ENCODE data around the gene SHISA9. TPM values are rescaled to one million over a fixed set of nuclear protein-coding genes. Genes with fewer than 3 reads are reported as not detected.

SHISA9 gene
- total and polyA plus RNA-seq, 2 of the 4 experiments (the other 2 are of a cell fraction) = under 0.01 TPM; not detected in 1

GRCh38 chr16:13041180-13041579 is 139.8 kb downstream of the SHISA9 start:
- in situ Hi-C loops (cut with MboI; ENCODE audit: low sequenced_read_pairs) = no loop called here
- no peak for ATAC-seq (ENCODE audit: low read depth)
- no CpG with 5 or more reads among the region's 1 CpG for WGBS, 2 experiments (ENCODE audit: extremely low coverage in 2 of 2, insufficient read length in 1 of 2)
- Histone ChIP-seq H2BK20ac (ENCODE audit: low read depth, low read length) (no peak overlapping the region), H2BK120ac (ENCODE audit: low read depth, low read length) (no peak overlapping the region), H4K20me1 (ENCODE audit: insufficient read depth, low read length) (no peaks in the 10 kb centered on the region), H3K79me1 (ENCODE audit: low read depth in 1 of 2, low read length in 2 of 2) (no peaks in the 10 kb centered on the region), H3K9me1 (ENCODE audit: insufficient read depth, low read length) (no peaks in the 10 kb centered on the region), H2BK5ac (ENCODE audit: low read depth, low read length, poor library complexity, severe bottlenecking) (no peak overlapping the region), H3K4me3 (ENCODE audit: insufficient read depth, low read depth, low read length) (no peak overlapping the region), H2AK9ac (replicated peaks; ENCODE audit: low read depth, low read length, poor library complexity) (no peak overlapping the region), H3K27me3 (ENCODE audit: control insufficient read depth, insufficient read depth, low read length) (no peaks in the 10 kb centered on the region), H4K8ac (ENCODE audit: low read depth in 2 of 2, low read length in 2 of 2) (no peak overlapping the region), H2BK15ac (ENCODE audit: low read depth, low read length) (no peak overlapping the region), H3K18ac (ENCODE audit: low read depth, low read length) (no peak overlapping the region), H2AK5ac (ENCODE audit: low read depth, low read length) (no peak overlapping the region), H3K56ac (ENCODE audit: extremely low read depth, insufficient read depth, low read length) (no peak overlapping the region), H4K5ac (ENCODE audit: low read depth, low read length) (no peak overlapping the region), H3K9ac (ENCODE audit: low read depth, low read length) (no peak overlapping the region), H3K4me1 (ENCODE audit: control insufficient read depth, insufficient read depth, low read length) (no peaks in the 10 kb centered on the region), H3K27ac (ENCODE audit: insufficient read depth, low read length) (no peak overlapping the region), H3K4ac (ENCODE audit: low read depth, low read length) (no peak overlapping the region), H3K4me2 (ENCODE audit: low read depth, low read length) (no peak overlapping the region), H3K23ac (ENCODE audit: low read depth, low read length) (no peak overlapping the region), H3K9me3 (ENCODE audit: control insufficient read depth, insufficient read depth, low read length) (peaks cover 13% of the 10 kb centered on the region; the same call in 1 of the 2 replicates), H2AFZ (replicated peaks; ENCODE audit: low read length, poor library complexity) (no peak overlapping the region), H4K91ac (ENCODE audit: insufficient read depth, low read depth, low read length) (no peak overlapping the region), H3K14ac (replicated peaks; ENCODE audit: low read depth, low read length) (no peak overlapping the region), H3K36me3 (ENCODE audit: control insufficient read depth, insufficient read depth, low read length) (no peaks in the 10 kb centered on the region)
- no TSS peak for BruUV-seq (replicated peaks)
- POLR2A ChIA-PET (ENCODE audit: unreplicated experiment) = no interaction called here
- no peak for TF ChIP-seq MXI1 (IDR thresholded peaks at IDR 0.05; ENCODE audit: borderline replicate concordance, low read depth, low read length)
- TF ChIP-seq BHLHE40 (IDR thresholded peaks at IDR 0.05; ENCODE audit: low read depth, low read length) = no peak
- no peak for TF ChIP-seq MAZ (IDR thresholded peaks at IDR 0.05; ENCODE audit: borderline replicate concordance, low read depth, low read length)
- TF ChIP-seq, protein P1, sequence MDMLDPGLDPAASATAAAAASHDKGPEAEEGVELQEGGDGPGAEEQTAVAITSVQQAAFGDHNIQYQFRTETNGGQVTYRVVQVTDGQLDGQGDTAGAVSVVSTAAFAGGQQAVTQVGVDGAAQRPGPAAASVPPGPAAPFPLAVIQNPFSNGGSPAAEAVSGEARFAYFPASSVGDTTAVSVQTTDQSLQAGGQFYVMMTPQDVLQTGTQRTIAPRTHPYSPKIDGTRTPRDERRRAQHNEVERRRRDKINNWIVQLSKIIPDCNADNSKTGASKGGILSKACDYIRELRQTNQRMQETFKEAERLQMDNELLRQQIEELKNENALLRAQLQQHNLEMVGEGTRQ (IDR thresholded peaks at IDR 0.05; ENCODE audit: low read depth, low read length) = no peak
- TF ChIP-seq SMC3 (IDR thresholded peaks at IDR 0.05; ENCODE audit: low read depth, low read length) = no peak
- no peak for TF ChIP-seq CTCF (conservative IDR thresholded peaks at IDR 0.05; ENCODE audit: low read depth, low read length)
- TF ChIP-seq CHD1 (IDR thresholded peaks at IDR 0.05; ENCODE audit: low read depth, low read length) = no peak
- TF ChIP-seq RCOR1 (IDR thresholded peaks at IDR 0.05; ENCODE audit: insufficient replicate concordance, low read length) = no peak
- no peak for TF ChIP-seq RFX5 (IDR thresholded peaks at IDR 0.05; ENCODE audit: low read depth, low read length)
- TF ChIP-seq POLR2A (IDR thresholded peaks at IDR 0.05; ENCODE audit: low read depth, low read length) = no peak
- no peak for TF ChIP-seq NFE2L2 (IDR thresholded peaks at IDR 0.05; ENCODE audit: low read depth, low read length)
- no peak for TF ChIP-seq CEBPB (IDR thresholded peaks at IDR 0.05; ENCODE audit: low read depth, low read length)
- TF ChIP-seq MAFK (IDR thresholded peaks at IDR 0.05; ENCODE audit: low read depth, low read length) = no peak
- dilution Hi-C loops (cut with HindIII; ENCODE audit: low sequenced_read_pairs, unreplicated experiment) = no loop called here
- CTCF ChIA-PET = no interaction called here
- no peak for DNase-seq
- intact Hi-C loops (cut with micrococcal nuclease) = no loop called here
